ENCODE data around the gene PRKX. TPM values are rescaled to one million over a fixed set of nuclear protein-coding genes. Genes with fewer than 3 reads are reported as not detected.
"Not testable (repeated sequence)": the region's sequence is repeated elsewhere in the genome, so short reads cannot be mapped to it uniquely, and the experiment has no call there.

Gene PRKX
- polyA plus RNA-seq (2013, experiment 1 of 4) = 21.2 TPM
- 18.3 TPM for polyA plus RNA-seq (2013, experiment 2 of 4)
- 16.4 TPM for polyA plus RNA-seq (2013, experiment 3 of 4)
- polyA plus RNA-seq (2013, experiment 4 of 4) = 16.0 TPM

GRCh38 chrX:3713225-3713936 is at the start of gene PRKX:
Gene PRKX, minus strand, starts transcription at chrX:3713649. Its CDS starts 396 bp downstream, at chrX:3713253.
- no peaks in the 10 kb centered on the region for H3K9me3 ChIP-seq (ENCODE audit: control insufficient read depth, low read length)
- peaks cover 36% of the 10 kb centered on the region for H3K27me3 ChIP-seq (ENCODE audit: control insufficient read depth, insufficient read depth, low read length, poor library complexity, severe bottlenecking)
- no peaks in the 10 kb centered on the region for H3K4me1 ChIP-seq (ENCODE audit: control insufficient read depth, insufficient read depth, low read length)
- peak within 1 kb of the TSS; percentile 57 for H3K4me3 ChIP-seq (ENCODE audit: insufficient read depth, low read depth, low read length)
- H3K27ac ChIP-seq (ENCODE audit: insufficient read depth, low read depth, low read length, poor library complexity, severe bottlenecking) = no peak within 1 kb of the TSS
- 0% methylated on average over 97 of the region's 97 CpGs for WGBS, 2 experiments
- no peaks in the 10 kb centered on the region for H3K36me3 ChIP-seq (ENCODE audit: control insufficient read depth, insufficient read depth, low read length)

GRCh38 chrX:3763111-3763510 is 49.7 kb upstream of the PRKX start:
- H3K27me3 ChIP-seq (ENCODE audit: control insufficient read depth, insufficient read depth, low read length, poor library complexity, severe bottlenecking) = no peaks in the 10 kb centered on the region
- no peaks in the 10 kb centered on the region for H3K4me1 ChIP-seq (ENCODE audit: control insufficient read depth, insufficient read depth, low read length)
- H3K4me3 ChIP-seq (ENCODE audit: insufficient read depth, low read depth, low read length) = no peak overlapping the region
- 86% methylated on average over 2 of the region's 2 CpGs; no CpG with 5 or more reads in 1 of the 2 experiments for WGBS, 2 experiments
- no peaks in the 10 kb centered on the region for H3K36me3 ChIP-seq (ENCODE audit: control insufficient read depth, insufficient read depth, low read length)
- H3K27ac ChIP-seq (ENCODE audit: insufficient read depth, low read depth, low read length, poor library complexity, severe bottlenecking) = no peak overlapping the region
- no peaks in the 10 kb centered on the region for H3K9me3 ChIP-seq (ENCODE audit: control insufficient read depth, low read length)

DNA sequence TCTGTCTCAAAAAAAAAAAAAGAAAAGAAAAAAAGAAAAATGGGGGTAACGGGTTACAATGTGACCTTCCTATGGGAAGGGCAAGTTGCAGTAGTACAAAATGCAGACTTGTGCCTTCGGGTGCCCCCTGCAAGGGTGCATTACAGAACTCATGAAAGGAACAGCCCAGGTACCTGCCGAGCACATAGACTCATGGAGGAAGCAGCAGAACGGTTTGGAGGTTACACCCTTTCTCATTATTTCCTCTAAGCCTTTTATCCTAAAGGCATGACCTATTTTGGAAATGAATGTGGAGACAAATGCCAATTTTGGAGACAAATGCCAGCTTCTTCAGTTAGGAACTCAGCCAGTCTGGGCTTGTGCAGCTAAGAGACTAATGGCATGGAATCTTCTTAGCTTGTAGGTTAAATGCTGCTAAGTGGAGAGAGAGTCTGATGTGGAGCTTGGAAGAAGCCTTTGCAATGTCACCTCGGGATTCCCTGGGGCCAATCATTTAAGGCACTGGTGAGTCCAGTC is 44.1 kb upstream of the PRKX start:
- Histone ChIP-seq H3K27me3 (ENCODE audit: control insufficient read depth, insufficient read depth, low read length, poor library complexity, severe bottlenecking) (no peaks in the 10 kb centered on the region), H3K4me3 (ENCODE audit: insufficient read depth, low read depth, low read length) (no peak overlapping the region), H3K4me1 (ENCODE audit: control insufficient read depth, insufficient read depth, low read length) (no peaks in the 10 kb centered on the region), H3K9me3 (ENCODE audit: control insufficient read depth, low read length) (no peaks in the 10 kb centered on the region), H3K36me3 (ENCODE audit: control insufficient read depth, insufficient read depth, low read length) (no peaks in the 10 kb centered on the region), H3K27ac (ENCODE audit: insufficient read depth, low read depth, low read length, poor library complexity, severe bottlenecking) (no peak overlapping the region)
- WGBS, 2 experiments = 72 to 84% methylated on average over 5 of the region's 5 CpGs

- Histone ChIP-seq H3K36me3 (ENCODE audit: control insufficient read depth, insufficient read depth, low read length) (no peaks in the 10 kb centered on the region), H3K9me3 (ENCODE audit: control insufficient read depth, low read length) (no peaks in the 10 kb centered on the region), H3K4me1 (ENCODE audit: control insufficient read depth, insufficient read depth, low read length) (no peaks in the 10 kb centered on the region), H3K4me3 (ENCODE audit: insufficient read depth, low read depth, low read length) (no peak overlapping the region), H3K27me3 (ENCODE audit: control insufficient read depth, insufficient read depth, low read length, poor library complexity, severe bottlenecking) (no peaks in the 10 kb centered on the region), H3K27ac (ENCODE audit: insufficient read depth, low read depth, low read length, poor library complexity, severe bottlenecking) (no peak overlapping the region)
- WGBS, 2 experiments = 95 to 98% methylated on average over 2 of the region's 3 CpGs
Observed at GRCh38 chrX:3748052-3748559, 34.7 kb upstream of the PRKX start.

- Histone ChIP-seq H3K4me1 (ENCODE audit: control insufficient read depth, insufficient read depth, low read length) (no peaks in the 10 kb centered on the region), H3K9me3 (ENCODE audit: control insufficient read depth, low read length) (no peaks in the 10 kb centered on the region), H3K36me3 (ENCODE audit: control insufficient read depth, insufficient read depth, low read length) (no peaks in the 10 kb centered on the region), H3K27me3 (ENCODE audit: control insufficient read depth, insufficient read depth, low read length, poor library complexity, severe bottlenecking) (no peaks in the 10 kb centered on the region), H3K4me3 (ENCODE audit: insufficient read depth, low read depth, low read length) (no peak overlapping the region), H3K27ac (ENCODE audit: insufficient read depth, low read depth, low read length, poor library complexity, severe bottlenecking) (no peak overlapping the region)
- 87 to 89% methylated on average over 4 to 7 of the region's 8 CpGs for WGBS, 2 experiments
Observed at GRCh38 chrX:3743801-3744439, 30.5 kb upstream of the PRKX start.

DNA sequence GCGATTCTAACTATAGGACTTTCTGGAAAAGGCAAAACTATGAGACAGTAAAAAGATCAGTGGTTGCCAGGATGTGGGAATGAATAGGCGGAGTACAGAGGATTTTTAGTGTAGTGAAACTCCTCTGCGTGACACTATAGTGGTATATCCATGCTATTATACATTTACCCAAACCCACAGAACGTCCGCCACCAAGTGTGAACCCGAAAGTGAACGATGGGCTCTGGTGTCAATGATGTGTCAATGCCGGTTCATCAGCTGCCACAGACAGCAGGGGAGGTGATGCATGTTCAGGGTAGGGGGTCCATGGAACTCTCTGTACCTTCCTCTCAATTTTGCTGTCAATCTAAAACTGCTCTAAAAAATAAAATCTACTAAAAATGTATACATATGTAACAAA is 27.5 kb upstream of the PRKX start:
- H3K36me3 ChIP-seq (ENCODE audit: control insufficient read depth, insufficient read depth, low read length); H3K4me3 ChIP-seq (ENCODE audit: insufficient read depth, low read depth, low read length); H3K27ac ChIP-seq (ENCODE audit: insufficient read depth, low read depth, low read length, poor library complexity, severe bottlenecking); H3K9me3 ChIP-seq (ENCODE audit: control insufficient read depth, low read length); H3K4me1 ChIP-seq (ENCODE audit: control insufficient read depth, insufficient read depth, low read length); H3K27me3 ChIP-seq (ENCODE audit: control insufficient read depth, insufficient read depth, low read length, poor library complexity, severe bottlenecking): not testable (repeated sequence)
- WGBS, 2 experiments = 97 to 100% methylated on average over 1 to 2 of the region's 8 CpGs

GRCh38 chrX:3738509-3738908 is 25.1 kb upstream of the PRKX start:
- Histone ChIP-seq H3K27ac (ENCODE audit: insufficient read depth, low read depth, low read length, poor library complexity, severe bottlenecking) (no peak overlapping the region), H3K27me3 (ENCODE audit: control insufficient read depth, insufficient read depth, low read length, poor library complexity, severe bottlenecking) (no peaks in the 10 kb centered on the region), H3K9me3 (ENCODE audit: control insufficient read depth, low read length) (no peaks in the 10 kb centered on the region), H3K4me3 (ENCODE audit: insufficient read depth, low read depth, low read length) (no peak overlapping the region), H3K36me3 (ENCODE audit: control insufficient read depth, insufficient read depth, low read length) (no peaks in the 10 kb centered on the region), H3K4me1 (ENCODE audit: control insufficient read depth, insufficient read depth, low read length) (no peaks in the 10 kb centered on the region)

DNA sequence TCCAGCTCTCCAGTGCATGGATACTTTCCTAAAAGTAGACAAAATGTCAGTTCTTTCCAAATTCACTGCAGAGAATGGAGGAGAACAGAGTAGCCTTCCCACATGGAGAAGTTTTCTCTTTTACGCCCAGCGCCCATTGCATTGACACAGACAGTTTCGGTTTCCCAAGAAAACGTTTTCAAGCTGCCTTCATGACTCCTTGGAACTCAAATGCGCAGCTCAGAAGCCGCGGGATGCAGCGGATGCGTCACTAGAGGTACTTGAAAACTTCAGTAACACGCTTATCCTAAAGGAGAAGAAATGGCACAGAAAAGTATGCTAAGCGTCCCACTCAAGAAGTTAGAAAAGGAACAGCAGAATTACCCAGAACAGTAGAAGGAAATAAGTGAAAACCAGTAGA is 23.1 kb upstream of the PRKX start:
- H3K36me3 ChIP-seq (ENCODE audit: control insufficient read depth, insufficient read depth, low read length); H3K4me3 ChIP-seq (ENCODE audit: insufficient read depth, low read depth, low read length); H3K27ac ChIP-seq (ENCODE audit: insufficient read depth, low read depth, low read length, poor library complexity, severe bottlenecking); H3K9me3 ChIP-seq (ENCODE audit: control insufficient read depth, low read length); H3K27me3 ChIP-seq (ENCODE audit: control insufficient read depth, insufficient read depth, low read length, poor library complexity, severe bottlenecking); H3K4me1 ChIP-seq (ENCODE audit: control insufficient read depth, insufficient read depth, low read length): not testable (repeated sequence)
- WGBS, 2 experiments = 89 to 94% methylated on average over 8 to 11 of the region's 11 CpGs

DNA sequence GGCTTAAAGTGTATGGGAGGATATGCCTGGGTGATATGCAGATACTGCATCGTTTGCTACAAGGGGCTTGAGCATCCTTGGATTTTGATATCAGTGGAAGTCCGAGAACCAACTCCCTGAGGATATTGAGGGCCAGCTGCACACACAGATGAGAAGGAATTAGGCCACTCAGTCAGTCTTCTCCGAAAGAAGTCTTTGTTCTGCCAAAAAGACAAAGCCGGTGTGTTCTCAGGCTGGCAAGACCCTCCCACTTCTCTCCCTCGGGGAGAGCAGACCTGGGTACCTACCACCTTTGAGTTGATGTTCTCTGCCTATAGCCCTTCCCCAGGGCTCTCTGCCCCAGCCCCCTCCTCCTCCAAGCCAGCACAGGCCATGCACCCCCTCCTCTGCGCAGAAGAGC is 22.4 kb upstream of the PRKX start:
- not testable (repeated sequence) for H3K4me1 ChIP-seq (ENCODE audit: control insufficient read depth, insufficient read depth, low read length); H3K4me3 ChIP-seq (ENCODE audit: insufficient read depth, low read depth, low read length); H3K9me3 ChIP-seq (ENCODE audit: control insufficient read depth, low read length); H3K27me3 ChIP-seq (ENCODE audit: control insufficient read depth, insufficient read depth, low read length, poor library complexity, severe bottlenecking); H3K36me3 ChIP-seq (ENCODE audit: control insufficient read depth, insufficient read depth, low read length); H3K27ac ChIP-seq (ENCODE audit: insufficient read depth, low read depth, low read length, poor library complexity, severe bottlenecking)
- WGBS, 2 experiments = 66% methylated on average over 6 of the region's 6 CpGs

DNA sequence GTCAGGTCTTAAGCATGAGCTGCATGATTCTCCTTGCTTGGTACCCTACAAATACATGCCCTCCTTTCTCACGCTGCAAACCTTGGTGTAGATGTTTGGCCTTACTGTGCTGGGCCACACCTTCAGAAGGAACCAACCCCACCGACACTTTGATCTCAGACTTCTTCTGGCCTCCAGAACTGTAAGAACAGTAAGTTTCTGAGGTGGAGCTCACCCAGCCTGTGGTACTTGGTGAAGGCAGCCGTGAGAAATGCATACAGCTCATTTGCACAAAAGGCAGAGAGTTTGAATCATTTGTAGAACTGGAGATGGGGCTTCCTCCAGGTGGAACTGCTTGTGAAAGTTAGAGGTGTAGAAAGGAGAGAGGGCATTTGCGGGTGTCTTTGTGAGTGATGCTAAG is 21.0 kb upstream of the PRKX start:
- H3K36me3 ChIP-seq (ENCODE audit: control insufficient read depth, insufficient read depth, low read length); H3K9me3 ChIP-seq (ENCODE audit: control insufficient read depth, low read length); H3K4me3 ChIP-seq (ENCODE audit: insufficient read depth, low read depth, low read length); H3K27me3 ChIP-seq (ENCODE audit: control insufficient read depth, insufficient read depth, low read length, poor library complexity, severe bottlenecking); H3K27ac ChIP-seq (ENCODE audit: insufficient read depth, low read depth, low read length, poor library complexity, severe bottlenecking); H3K4me1 ChIP-seq (ENCODE audit: control insufficient read depth, insufficient read depth, low read length): not testable (repeated sequence)
- WGBS, 2 experiments = 92% methylated on average over 4 of the region's 4 CpGs

Data from ectodermal cell (in vitro differentiated cells).